ENCODE results near the gene C20orf96. TPM values are rescaled to one million over a fixed set of nuclear protein-coding genes. Genes with fewer than 3 reads are reported as not detected.
"Not testable (repeated sequence)": the region's sequence is repeated elsewhere in the genome, so short reads cannot be mapped to it uniquely, and the experiment has no call there.

C20orf96 gene
- 4.8 TPM for total RNA-seq

GRCh38 chr20:290084-290831, at the start of gene C20orf96:
TSS of gene C20orf96 (minus strand) at chr20:290750. CDS start at chr20:290610, 140 bp downstream.
- peak; percentile 67 to 97 (median 92) for DNase-seq (ENCODE audit: low read depth in 2 of 3, low spot score in 2 of 3)

GRCh38 chr20:336040-336439, 45.5 kb upstream of the C20orf96 start:
- DNase-seq (ENCODE audit: low read depth in 2 of 3, low spot score in 2 of 3): not testable (repeated sequence)

- no peak for DNase-seq (ENCODE audit: low read depth in 2 of 3, low spot score in 2 of 3)
Measured at GRCh38 chr20:334578-334977, 44.0 kb upstream of the C20orf96 start.

- peak in 2 of 3 donors; percentile 78 to 87 for DNase-seq (ENCODE audit: low read depth in 2 of 3, low spot score in 2 of 3)
Measured at GRCh38 chr20:330233-331149, 39.9 kb upstream of the C20orf96 start.

GRCh38 chr20:329851-330232, 39.3 kb upstream of the C20orf96 start:
- DNase-seq (ENCODE audit: low read depth in 2 of 3, low spot score in 2 of 3): no peak

GRCh38 chr20:328975-329695, 38.6 kb upstream of the C20orf96 start:
- DNase-seq (ENCODE audit: low read depth in 2 of 3, low spot score in 2 of 3): no peak

GRCh38 chr20:328027-328974, 37.8 kb upstream of the C20orf96 start:
- no peak for DNase-seq (ENCODE audit: low read depth in 2 of 3, low spot score in 2 of 3)

- DNase-seq (ENCODE audit: low read depth in 2 of 3, low spot score in 2 of 3): peak; percentile 52 to 95 (median 93)
Measured at GRCh38 chr20:327186-328026, 36.9 kb upstream of the C20orf96 start.

GRCh38 chr20:326645-327185, 36.2 kb upstream of the C20orf96 start:
- DNase-seq (ENCODE audit: low read depth in 2 of 3, low spot score in 2 of 3): no peak

GRCh38 chr20:325889-326644, 35.5 kb upstream of the C20orf96 start:
- DNase-seq (ENCODE audit: low read depth in 2 of 3, low spot score in 2 of 3): peak in 2 of 3 donors; percentile 62 to 65

GRCh38 chr20:325045-325888, 34.7 kb upstream of the C20orf96 start, which contains the start of gene SOX12:
TSS of gene SOX12 (plus strand) at chr20:325552. CDS start at chr20:325925, 373 bp downstream.
- peak; percentile 84 to 95 (median 94) for DNase-seq (ENCODE audit: low read depth in 2 of 3, low spot score in 2 of 3)

- peak; percentile 67 to 91 (median 90) for DNase-seq (ENCODE audit: low read depth in 2 of 3, low spot score in 2 of 3)
Measured at GRCh38 chr20:324177-325044, 33.9 kb upstream of the C20orf96 start.

- no peak for DNase-seq (ENCODE audit: low read depth in 2 of 3, low spot score in 2 of 3)
Measured at GRCh38 chr20:316316-317068, 25.9 kb upstream of the C20orf96 start.

GRCh38 chr20:313948-314347, 23.4 kb upstream of the C20orf96 start:
- no peak for DNase-seq (ENCODE audit: low read depth in 2 of 3, low spot score in 2 of 3)

- no peak for DNase-seq (ENCODE audit: low read depth in 2 of 3, low spot score in 2 of 3)
Measured at GRCh38 chr20:313402-313801, 22.9 kb upstream of the C20orf96 start.
